ENCODE data around the gene SLC19A2. TPM values are rescaled to one million over a fixed set of nuclear protein-coding genes. Genes with fewer than 3 reads are reported as not detected.

The SLC19A2 gene
- total and polyA plus RNA-seq, 7 donors, result 1.2 to 31.3 (median 21.0) TPM

DNA sequence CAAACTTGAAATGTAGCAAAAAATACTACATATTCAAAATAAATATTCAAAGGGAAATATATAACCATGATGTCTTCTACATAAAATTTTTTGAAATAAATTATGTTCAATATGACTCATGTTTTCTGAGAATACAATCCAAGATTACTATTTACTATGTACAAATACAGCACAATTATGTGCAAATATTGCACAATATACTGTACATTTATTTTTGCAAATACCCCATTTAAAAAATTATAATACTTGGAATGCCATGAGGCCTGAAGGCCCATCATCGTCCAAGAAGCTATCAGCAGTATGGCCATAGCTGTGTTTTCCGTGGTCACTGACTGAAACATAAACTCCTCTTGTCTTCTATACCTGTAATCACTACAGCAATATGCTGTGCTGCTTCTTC lies 70.8 kb downstream of the SLC19A2 start:
- WGBS, 2 donors, result 86 to 93% methylated on average over 2 of the region's 2 CpGs
- Histone ChIP-seq H3K36me3 (no peaks in the 10 kb centered on the region), H3K4me3 (no peak overlapping the region), H3K4me1 (no peaks in the 10 kb centered on the region), H3K9me3 (peaks cover 0 to 8% (median under 1%) of the 10 kb centered on the region in 4 donors), H3K27me3 (no peaks in the 10 kb centered on the region), H3K27ac (no peak overlapping the region)
- no peak for TF ChIP-seq EP300 (IDR thresholded peaks at IDR 0.05)
- no peak for TF ChIP-seq POLR2AphosphoS5 (IDR thresholded peaks at IDR 0.05)
- no peak for TF ChIP-seq POLR2A (IDR thresholded peaks at IDR 0.05)
- TF ChIP-seq, protein P1, sequence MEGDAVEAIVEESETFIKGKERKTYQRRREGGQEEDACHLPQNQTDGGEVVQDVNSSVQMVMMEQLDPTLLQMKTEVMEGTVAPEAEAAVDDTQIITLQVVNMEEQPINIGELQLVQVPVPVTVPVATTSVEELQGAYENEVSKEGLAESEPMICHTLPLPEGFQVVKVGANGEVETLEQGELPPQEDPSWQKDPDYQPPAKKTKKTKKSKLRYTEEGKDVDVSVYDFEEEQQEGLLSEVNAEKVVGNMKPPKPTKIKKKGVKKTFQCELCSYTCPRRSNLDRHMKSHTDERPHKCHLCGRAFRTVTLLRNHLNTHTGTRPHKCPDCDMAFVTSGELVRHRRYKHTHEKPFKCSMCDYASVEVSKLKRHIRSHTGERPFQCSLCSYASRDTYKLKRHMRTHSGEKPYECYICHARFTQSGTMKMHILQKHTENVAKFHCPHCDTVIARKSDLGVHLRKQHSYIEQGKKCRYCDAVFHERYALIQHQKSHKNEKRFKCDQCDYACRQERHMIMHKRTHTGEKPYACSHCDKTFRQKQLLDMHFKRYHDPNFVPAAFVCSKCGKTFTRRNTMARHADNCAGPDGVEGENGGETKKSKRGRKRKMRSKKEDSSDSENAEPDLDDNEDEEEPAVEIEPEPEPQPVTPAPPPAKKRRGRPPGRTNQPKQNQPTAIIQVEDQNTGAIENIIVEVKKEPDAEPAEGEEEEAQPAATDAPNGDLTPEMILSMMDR (IDR thresholded peaks at IDR 0.05), result no peak
- intact Hi-C loops (cut with DNase I), result no loop called here
- DNase-seq, result no peak

Small RNA genes within 50 kb of the gene (small RNA-seq; reads per million reads assigned to genes)
- gene AL021068.2, result 0 reads per million in 3 donors

Other genes starting within 250 kb of the SLC19A2 start
- gene NME7, start 118.1 kb downstream of the SLC19A2 start, total RNA-seq, result 10 to 100 TPM; 20.1 to 39.9 (median 32.1) TPM
- 10 to 100 TPM in 1 of 3 donors, 1 to 10 TPM in 2; 4.4 to 10.9 (median 4.8) TPM for gene NME7, start 118.1 kb downstream of the SLC19A2 start, polyA plus RNA-seq
- gene BLZF1, start 117.7 kb downstream of the SLC19A2 start, total RNA-seq, result 10 to 100 TPM; 31.0 to 49.5 (median 38.7) TPM
- 10 to 100 TPM in 2 of 3 donors, 1 to 10 TPM in 1; 9.9 to 16.0 (median 13.2) TPM for gene BLZF1, start 117.7 kb downstream of the SLC19A2 start, polyA plus RNA-seq
- gene CCDC181, start 58.5 kb downstream of the SLC19A2 start, total RNA-seq, result 1 to 10 TPM in 2 of 4 donors, under 1 TPM in 1, not detected in 1; 0.95 to 1.4 (median 1.2) TPM
- under 1 TPM in 1 of 3 donors, not detected in 2; 0.25 TPM for gene CCDC181, start 58.5 kb downstream of the SLC19A2 start, polyA plus RNA-seq
- gene F5, start 100.5 kb upstream of the SLC19A2 start, total RNA-seq, result under 1 TPM in 3 of 4 donors, not detected in 1; under 0.01 to 0.71 (median 0.54) TPM
- gene F5, start 100.5 kb upstream of the SLC19A2 start, polyA plus RNA-seq, result 1 to 10 TPM in 1 of 3 donors, under 1 TPM in 1, not detected in 1; under 0.01 to 1.0 TPM
- gene SELP, start 144.2 kb upstream of the SLC19A2 start, total RNA-seq, result 1 to 10 TPM; 1.8 to 9.4 (median 3.3) TPM
- gene SELP, start 144.2 kb upstream of the SLC19A2 start, polyA plus RNA-seq, result 1 to 10 TPM in 1 of 3 donors, under 1 TPM in 1, not detected in 1; 0.23 to 6.6 TPM
- gene SELL, start 225.7 kb upstream of the SLC19A2 start, total RNA-seq, result 1 to 10 TPM in 1 of 4 donors, under 1 TPM in 3; 0.55 to 1.5 (median 0.77) TPM
- gene SELL, start 225.7 kb upstream of the SLC19A2 start, polyA plus RNA-seq, result 10 to 100 TPM in 1 of 3 donors, 1 to 10 TPM in 2; 1.8 to 62.9 (median 3.2) TPM
- gene SELE, start 248.1 kb upstream of the SLC19A2 start, total RNA-seq, result 10 to 100 TPM in 1 of 4 donors, not detected in 3; 20.1 TPM
- 1 to 10 TPM in 1 of 3 donors, under 1 TPM in 1, not detected in 1; under 0.01 to 1.2 TPM for gene SELE, start 248.1 kb upstream of the SLC19A2 start, polyA plus RNA-seq